Heart left ventricle (tissue), 16 donors: ENCODE measurements around the gene TMPRSS4. TPM values are rescaled to one million over a fixed set of nuclear protein-coding genes. Genes with fewer than 3 reads are reported as not detected.

Experiments
- ATAC-seq, 4 donors: fragments of 200-7000 bp; cut with Tn5 transposase; one replicate each; pipeline ENCODE4 v1.9.1; 2020 to 2022; ENCODE audit warnings: moderate library complexity in 4 of 4, mild to moderate bottlenecking in 3 of 4, moderate number of reproducible peaks in 1 of 4
- DNase-seq, 5 donors: peaks; one replicate each; pipeline ENCODE4 v3.0.0-alpha.2; 2020
- H3K27ac ChIP-seq, 12 donors: fragments of 200-600 bp; sonication (generic) in 4 of 12; one replicate each; pipeline versions ENCODE4 v1.5.0 to v1.8.0; 2016 to 2022; ENCODE audit warnings: mild to moderate bottlenecking in 2 of 12
- H3K27me3 ChIP-seq, 9 donors: fragments of 200-600 bp; sonication (generic) in 2 of 9; one replicate each; pipeline versions ENCODE4 v1.5.1 to v1.8.0; 2016 to 2022; ENCODE audit warnings: mild to moderate bottlenecking in 3 of 9
- H3K36me3 ChIP-seq, 9 donors: fragments of 200-600 bp; sonication (generic) in 2 of 9; one replicate each; pipeline versions ENCODE4 v1.5.0 to v1.8.0; 2018 to 2022; ENCODE audit warnings: mild to moderate bottlenecking in 2 of 9
- H3K4me1 ChIP-seq, 12 donors: fragments of 200-600 bp; sonication (generic) in 4 of 12; one replicate each; pipeline versions ENCODE4 v1.5.0 to v1.8.0; 2016 to 2022; ENCODE audit warnings: mild to moderate bottlenecking in 3 of 12
- H3K4me3 ChIP-seq, 12 donors: fragments of 200-600 bp; sonication (generic) in 4 of 12; one replicate each; pipeline versions ENCODE4 v1.5.0 to v1.8.0; 2017 to 2022; ENCODE audit warnings: mild to moderate bottlenecking in 9 of 12, moderate library complexity in 4 of 12
- H3K9me3 ChIP-seq, 12 donors: fragments of 200-600 bp; sonication (generic) in 4 of 12; one replicate each; pipeline versions ENCODE4 v1.5.0 to v1.8.0; 2016 to 2022; ENCODE audit warnings: mild to moderate bottlenecking in 1 of 12
- CTCF ChIP-seq, 12 donors: fragments of 200-600 bp; sonication (generic) in 4 of 12; IDR thresholded peaks; one replicate each; pipeline versions ENCODE4 v1.5.0 to v1.8.0; 2018 to 2022; ENCODE audit warnings: antibody characterized with exemption in 12 of 12, mild to moderate bottlenecking in 5 of 12
- POLR2A ChIP-seq, 2 donors: fragments of 450-650 bp; IDR thresholded peaks; one replicate each; pipeline ENCODE4 v1.6.1; 2017; ENCODE audit warnings: antibody characterized with exemption in 2 of 2, mild to moderate bottlenecking in 2 of 2, moderate library complexity in 2 of 2
- WGBS, 4 donors: extraction: QIAGEN DNeasy Blood & Tissue Kit in 2 of 4; methylation state at CpG; one replicate each; pipeline versions ENCODE4 v1.1.5 to v1.1.7; 2013 to 2018; 5-methylcytosine and 5-hydroxymethylcytosine counted together
- intact Hi-C, 10 donors: fragments of 100-400 bp; cut with DNase I; formaldehyde crosslinking; loops; one replicate each; pipeline versions ENCODE4 v1.11.1 to v1.14.2; 2022
- polyA plus RNA-seq, 2 donors: library from polyadenylated mRNA; stranded (reverse); fragments of 200-250 nt; gene quantifications; one replicate each; pipeline ENCODE4 v1.2.3, GENCODE V29; 2013
- total RNA-seq, 9 donors: library from RNA; depleted of rRNA in 2 of 9; stranded (reverse); fragments of >200 nt in 2 of 9; fragmentation: NEBNext Ultra II Directional in 3 of 9; extraction: Animal tissue kit (Norgen Biotek cat#: 25700) in 3 of 9; gene quantifications; one replicate each; pipeline versions ENCODE4 v1.1.0 to v1.2.4, GENCODE V29; 2016 to 2023
- donor health status: ischemic (EF 13 %, LVEDD 7.1; RV severe dilation, severe dysfunction).
- donor health status: healthy with polysubstance abuse.
- donor health status: DM: no; HTN: yes; CAD: no.
- donor health status: DM: no; HTN: no; CAD: no.
- donor health status: ischemic (EF 25% LVEDD 6.9; RV normal size, moderate dysfunction).
- donor health status: ischemic (EF 25% LVEDD 5.7; RV mildly dilated, moderate dysfunction).
- donor health status: healthy.
- donor health status: DM: yes; HTN: yes; CAD: no.
- donor health status: ischemic (EF 35%, LVEDD 5.7; RV mildly dilated, moderate dysfunction).
- donor health status: nonischemic (EF 11% LVEDD 7.7; RV severe dilation, severe dysfunction).
- donor health status: DM: yes; HTN: yes; CAD: no.
- donor health status: PGD.
- donor health status: ischemic (EF 29% LVEDD 5.4; RV normal size, mild dysfunction).
- donor health status: nonischemic (EF 23%, LVEDD 6.1; RV moderate dilation, normal function).

TMPRSS4 gene
- total and polyA plus RNA-seq, 11 donors = 0.13 to 0.39 (median 0.29) TPM; not detected in 7

GRCh38 chr11:118068945-118069612 lies 7.8 kb upstream of the TMPRSS4 start:
- Histone ChIP-seq H3K36me3 (no peaks in the 10 kb centered on the region), H3K4me3 (no peak overlapping the region), H3K4me1 (no peaks in the 10 kb centered on the region), H3K27me3 (no peaks in the 10 kb centered on the region), H3K9me3 (no peaks in the 10 kb centered on the region), H3K27ac (no peak overlapping the region)
- 91 to 92% (median 91%) methylated on average over 10 of the region's 10 CpGs for WGBS, 4 donors
- intact Hi-C loops = loop anchor here in 1 of 10 donors (10.0 kb wide), 1 partner anchor 76 kb away; no protein-coding TSS in a partner anchor
- ATAC-seq (no peak), DNase-seq (no peak)
- TF ChIP-seq CTCF (IDR thresholded peaks at IDR 0.05) (no peak), POLR2A (IDR thresholded peaks at IDR 0.05) (no peak)

- Histone ChIP-seq H3K9me3 (no peaks in the 10 kb centered on the region), H3K4me1 (no peaks in the 10 kb centered on the region), H3K4me3 (no peak overlapping the region), H3K27me3 (no peaks in the 10 kb centered on the region), H3K27ac (no peak overlapping the region), H3K36me3 (no peaks in the 10 kb centered on the region)
- WGBS, 4 donors = 76 to 97% (median 92%) methylated on average over 3 of the region's 3 CpGs
- TF ChIP-seq POLR2A (IDR thresholded peaks at IDR 0.05) (no peak), CTCF (IDR thresholded peaks at IDR 0.05) (no peak)
- ATAC-seq = no peak
- DNase-seq = no peak
- intact Hi-C loops = no loop called here
Observed at GRCh38 chr11:118071416-118072030, 5.4 kb upstream of the TMPRSS4 start.

- intact Hi-C loops = no loop called here
- Histone ChIP-seq H3K9me3 (no peaks in the 10 kb centered on the region), H3K27ac (no peak overlapping the region), H3K36me3 (no peaks in the 10 kb centered on the region), H3K4me1 (no peaks in the 10 kb centered on the region), H3K27me3 (no peaks in the 10 kb centered on the region), H3K4me3 (no peak overlapping the region)
- 83 to 93% (median 89%) methylated on average over 5 to 9 of the region's 9 CpGs for WGBS, 4 donors
- ATAC-seq = no peak
- no peak for DNase-seq
- TF ChIP-seq POLR2A (IDR thresholded peaks at IDR 0.05) = no peak
- no peak for TF ChIP-seq CTCF (IDR thresholded peaks at IDR 0.05)
Observed at GRCh38 chr11:118073554-118073953, 3.3 kb upstream of the TMPRSS4 start.

GRCh38 chr11:118074091-118074685 lies 2.7 kb upstream of the TMPRSS4 start:
- Histone ChIP-seq H3K27ac (no peak overlapping the region), H3K4me1 (no peaks in the 10 kb centered on the region), H3K9me3 (no peaks in the 10 kb centered on the region), H3K36me3 (no peaks in the 10 kb centered on the region), H3K27me3 (no peaks in the 10 kb centered on the region), H3K4me3 (no peak overlapping the region)
- 82 to 88% (median 83%) methylated on average over 11 of the region's 11 CpGs for WGBS, 4 donors
- DNase-seq (no peak), ATAC-seq (no peak)
- TF ChIP-seq POLR2A (IDR thresholded peaks at IDR 0.05) = no peak
- TF ChIP-seq CTCF (IDR thresholded peaks at IDR 0.05) = no peak
- intact Hi-C loops = loop anchor here in 1 of 10 donors (2.0 kb wide), 1 partner anchor 61 kb away; no protein-coding TSS in a partner anchor
